H1 (cell line): ENCODE measurements around the gene SELENOO. TPM values are rescaled to one million over a fixed set of nuclear protein-coding genes. Genes with fewer than 3 reads are reported as not detected.

Source experiments
- CTCF ChIA-PET: fragments of 300-600 bp; sonication (Branson Sonifier 250); formaldehyde crosslinking; loops from one replicate; lab custom pipeline; 2021; ENCODE audit not compliant: partially characterized antibody; lab: Charles Lee
- POLR2A ChIA-PET: fragments of 300-600 bp; sonication (Branson Sonifier 250); formaldehyde crosslinking; loops from one replicate; lab custom pipeline; 2021; ENCODE audit warnings: inconsistent platforms; ENCODE audit not compliant: partially characterized antibody; lab: Charles Lee
- DNase-seq, 2 experiments: peaks; one replicate each; pipeline versions ENCODE4 v3.0.0 to v3.0.0-alpha.2; 2010 to 2022; ENCODE audit warnings: low spot score in 2 of 2, low read depth in 1 of 2, mixed read lengths in 1 of 2
- FAIRE-seq: peaks from 2 replicates; lab custom pipeline; 2011; peaks lifted over from hg19 to GRCh38; lab: Jason Lieb, UNC
- H2AFZ ChIP-seq: 2 replicates; pipeline ENCODE4 v1.8.1; 2012; ENCODE audit warnings: low read length, inconsistent platforms
- H2AK5ac ChIP-seq: 2 replicates; pipeline ENCODE4 v1.6.1; 2013; ENCODE audit warnings: low read depth, low read length
- H2BK120ac ChIP-seq: replicated peaks from 2 replicates; pipeline ENCODE3; 2013; ENCODE audit warnings: low read depth, low read length, inconsistent platforms
- H2BK12ac ChIP-seq: 2 replicates; pipeline ENCODE4 v1.6.1; 2013; ENCODE audit warnings: low read depth, low read length
- H2BK15ac ChIP-seq: 2 replicates; pipeline ENCODE4 v1.6.1; 2013; ENCODE audit warnings: low read length
- H2BK20ac ChIP-seq: 2 replicates; pipeline ENCODE4 v1.6.1; 2013; ENCODE audit warnings: low read length
- H2BK5ac ChIP-seq: 2 replicates; pipeline ENCODE4 v1.6.1; 2013; ENCODE audit warnings: low read depth, low read length
- H3K14ac ChIP-seq: 2 replicates; pipeline ENCODE4 v1.6.1; 2013; ENCODE audit warnings: inconsistent platforms; ENCODE audit not compliant: insufficient read length
- H3K18ac ChIP-seq: 2 replicates; pipeline ENCODE4 v1.6.1; 2013; ENCODE audit warnings: low read length; ENCODE audit errors: extremely low read depth
- H3K23ac ChIP-seq: 2 replicates; pipeline ENCODE4 v1.6.1; 2013; ENCODE audit warnings: inconsistent platforms; ENCODE audit not compliant: insufficient read length
- H3K23me2 ChIP-seq: 2 replicates; pipeline ENCODE4 v1.6.1; 2013; ENCODE audit warnings: low read depth, low read length
- H3K27ac ChIP-seq: 2 replicates; pipeline ENCODE4 v1.6.1; 2011; ENCODE audit warnings: low read depth, low read length, inconsistent platforms
- H3K27me3 ChIP-seq, 4 experiments: replicated peaks in 1 of 4; 1 replicate in 1 of 4; 2 replicates in 3 of 4; pipeline versions ENCODE4 v1.6.1 to v1.8.1; 2011 to 2013; ENCODE audit warnings: low read length in 3 of 4, mild to moderate bottlenecking in 3 of 4, inconsistent platforms in 2 of 4, mixed read lengths in 2 of 4, moderate library complexity in 1 of 4; ENCODE audit not compliant: control insufficient read depth in 3 of 4, insufficient read depth in 3 of 4; ENCODE audit errors: extremely low read depth in 1 of 4
- H3K36me3 ChIP-seq, 4 experiments: 2 replicates each; pipeline versions ENCODE4 v1.6.1 to v1.8.1; 2011 to 2013; ENCODE audit warnings: mild to moderate bottlenecking in 4 of 4, low read length in 3 of 4, moderate library complexity in 2 of 4, control low read depth in 1 of 4, inconsistent platforms in 1 of 4; ENCODE audit not compliant: insufficient read depth in 4 of 4, control insufficient read depth in 2 of 4
- H3K4ac ChIP-seq: replicated peaks from 2 replicates; pipeline ENCODE3; 2013; ENCODE audit warnings: low read length, low read depth, mixed read lengths, inconsistent platforms; ENCODE audit not compliant: insufficient read length
- H3K4me1 ChIP-seq, 4 experiments: replicated peaks in 1 of 4; 1 replicate in 1 of 4; 2 replicates in 3 of 4; pipeline versions ENCODE4 v1.6.1 to v1.8.1; 2011 to 2013; ENCODE audit warnings: low read length in 3 of 4, inconsistent platforms in 2 of 4, mixed read lengths in 1 of 4; ENCODE audit not compliant: insufficient read depth in 4 of 4, control insufficient read depth in 3 of 4
- H3K4me2 ChIP-seq, 2 experiments: 2 replicates each; pipeline versions ENCODE4 v1.6.1 to v1.8.1; 2011 to 2013; ENCODE audit warnings: low read depth in 2 of 2, low read length in 2 of 2, control low read depth in 1 of 2, inconsistent platforms in 1 of 2, mild to moderate bottlenecking in 1 of 2; ENCODE audit not compliant: insufficient read depth in 1 of 2
- H3K4me3 ChIP-seq, 4 experiments: fragments of 200-600, 300-600 bp in 1 of 4; sonication (generic), shearing (Covaris generic), sonication (Bioruptor Twin) in 1 of 4; 2 replicates each; pipeline versions ENCODE4 v1.5.1 to v1.8.1; 2011 to 2016; ENCODE audit warnings: low read length in 4 of 4, low read depth in 3 of 4, control low read depth in 2 of 4, inconsistent platforms in 2 of 4, mild to moderate bottlenecking in 2 of 4, mixed read lengths in 1 of 4, moderate library complexity in 1 of 4; ENCODE audit not compliant: insufficient read depth in 2 of 4; ENCODE audit errors: extremely low read depth in 1 of 4
- H3K56ac ChIP-seq: replicated peaks from 2 replicates; pipeline ENCODE3; 2013; ENCODE audit warnings: low read depth, mild to moderate bottlenecking, mixed read lengths, low read length, inconsistent platforms; ENCODE audit not compliant: insufficient read length
- H3K79me1 ChIP-seq: 2 replicates; pipeline ENCODE4 v1.6.1; 2013; ENCODE audit warnings: low read depth, low read length, control low read depth
- H3K79me2 ChIP-seq, 2 experiments: 2 replicates each; pipeline versions ENCODE4 v1.6.1 to v1.8.1; 2012 to 2013; ENCODE audit warnings: low read length in 2 of 2, mild to moderate bottlenecking in 2 of 2, inconsistent platforms in 1 of 2; ENCODE audit not compliant: insufficient read depth in 2 of 2, control insufficient read depth in 1 of 2
- H3K9ac ChIP-seq, 4 experiments: replicated peaks in 1 of 4; 1 replicate in 1 of 4; 2 replicates in 3 of 4; pipeline versions ENCODE4 v1.6.1 to v1.8.1; 2011 to 2013; ENCODE audit warnings: low read depth in 3 of 4, low read length in 3 of 4, control low read depth in 2 of 4, mild to moderate bottlenecking in 2 of 4, moderate library complexity in 2 of 4, inconsistent platforms in 1 of 4; ENCODE audit errors: extremely low read depth in 1 of 4
- H3K9me3 ChIP-seq, 2 experiments: 2 replicates each; pipeline versions ENCODE4 v1.6.1 to v1.8.1; 2012 to 2013; ENCODE audit warnings: mild to moderate bottlenecking in 2 of 2, moderate library complexity in 2 of 2, control low read depth in 1 of 2, inconsistent platforms in 1 of 2, low read depth in 1 of 2, low read length in 1 of 2, mixed read lengths in 1 of 2; ENCODE audit not compliant: insufficient read depth in 2 of 2
- H4K20me1 ChIP-seq, 2 experiments: replicated peaks in 1 of 2; 2 replicates each; pipeline versions ENCODE3 to v1.8.1; 2011 to 2013; ENCODE audit warnings: inconsistent platforms in 2 of 2, low read length in 2 of 2, mild to moderate bottlenecking in 1 of 2; ENCODE audit not compliant: insufficient read depth in 2 of 2, control insufficient read depth in 1 of 2
- H4K5ac ChIP-seq: 2 replicates; pipeline ENCODE4 v1.6.1; 2013; ENCODE audit warnings: low read length, low read depth, mixed read lengths, inconsistent platforms; ENCODE audit not compliant: insufficient read length
- H4K8ac ChIP-seq: 2 replicates; pipeline ENCODE4 v1.8.0; 2013; ENCODE audit warnings: mild to moderate bottlenecking, moderate library complexity, low read length, inconsistent platforms; ENCODE audit not compliant: insufficient read depth; ENCODE audit errors: extremely low read depth
- H4K91ac ChIP-seq: replicated peaks from 2 replicates; pipeline ENCODE3; 2013; ENCODE audit warnings: low read length, mixed read lengths, inconsistent platforms; ENCODE audit not compliant: insufficient read length
- WGBS, 2 experiments: shearing (Covaris generic) in 1 of 2; methylation state at CpG; one replicate each; pipeline versions ENCODE4 v1.1.6 to v1.1.7; 2013 to 2015; ENCODE audit warnings: low lambda C conversion rate in 2 of 2, mixed read lengths in 2 of 2, inconsistent platforms in 1 of 2, low coverage in 1 of 2, missing lambda C conversion rate in 1 of 2; ENCODE audit not compliant: insufficient replicate concordance in 2 of 2, insufficient coverage in 1 of 2, insufficient read length in 1 of 2; ENCODE audit errors: extremely low coverage in 1 of 2, missing lambda C conversion rate in 1 of 2; 5-methylcytosine and 5-hydroxymethylcytosine counted together
- polyA plus RNA-seq, 7 experiments: library from polyadenylated mRNA; depleted of rRNA in 3 of 7; stranded (reverse) in 5 of 7; unstranded in 2 of 7; fragments of >200 nt in 5 of 7; fragments of 200-250 nt in 2 of 7; gene quantifications; 1 replicate in 5 of 7; 2 replicates in 1 of 7; 4 replicates in 1 of 7; pipeline versions ENCODE4 v1.2.1 to v1.2.3, GENCODE V29; 2011 to 2013; ENCODE audit warnings: missing spikeins in 2 of 7, mixed read lengths in 2 of 7
- total RNA-seq: library from RNA; stranded (reverse); fragmentation: NEBNext Ultra II Directional; extraction: Animal tissue kit (Norgen Biotek cat#: 25700); gene quantifications from 2 replicates; pipeline ENCODE4 v1.2.1, GENCODE V29; 2021
- TF ChIP-seq, protein P1 (sequence below): IDR thresholded peaks from 2 replicates; pipeline ENCODE4 v1.6.1; 2011; ENCODE audit warnings: low read depth, mild to moderate bottlenecking, low read length; ENCODE audit not compliant: insufficient read depth
- TF ChIP-seq, protein P2 (sequence below): IDR thresholded peaks from 2 replicates; pipeline ENCODE4 v1.6.1; 2011; ENCODE audit warnings: low read length, improper control_type of control experiment

Gene SELENOO
- total and polyA plus RNA-seq, 2 of the 8 experiments (the other 6 are each of a cell fraction or from before 2014, with no cell fraction given), result 18.6 to 25.1 TPM

DNA sequence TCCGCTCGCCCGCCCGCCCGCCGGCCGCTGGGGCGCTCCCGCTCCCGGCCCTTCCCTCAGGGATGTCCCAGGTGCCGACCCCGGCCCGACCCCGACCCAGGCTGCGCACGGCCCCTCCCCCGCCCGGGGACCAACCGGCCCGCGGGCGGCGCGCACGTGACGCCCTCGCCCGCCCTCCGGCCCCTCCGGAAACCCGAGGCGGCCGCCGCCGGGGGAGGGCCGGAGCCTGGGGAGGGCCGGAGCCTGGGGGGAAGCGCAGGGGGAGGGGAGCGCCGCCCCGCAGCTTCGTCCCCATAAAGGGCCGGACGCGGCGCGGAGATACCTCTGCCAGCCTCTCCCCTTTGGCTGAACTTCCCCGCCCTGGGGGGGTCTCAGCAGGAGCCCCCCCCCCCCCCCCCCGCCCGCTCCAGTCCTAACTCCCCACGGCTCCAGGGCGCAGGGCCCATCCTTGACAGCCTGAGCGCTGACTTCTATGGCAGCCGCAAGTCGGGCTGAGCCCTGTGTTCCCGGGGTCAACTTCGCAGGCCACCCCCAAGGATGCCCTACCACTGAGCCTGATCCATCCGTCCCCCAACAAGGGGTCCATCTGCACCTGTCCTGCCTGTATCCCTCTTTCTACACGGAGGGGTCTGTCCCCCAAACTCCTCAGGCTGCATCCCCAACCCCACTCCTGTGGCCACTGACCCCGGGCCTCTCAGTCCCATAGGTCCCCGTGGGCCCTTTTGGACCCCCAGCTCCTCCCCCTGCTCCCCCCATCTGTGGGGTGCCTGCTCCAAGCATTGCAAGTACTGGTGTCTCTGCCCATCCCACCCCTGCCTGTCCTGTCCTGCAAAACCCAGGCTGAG, 61.0 kb downstream of the SELENOO start, which contains the start of gene MAPK12:
MAPK12 (minus strand) TSS at position 69 of the 845 bp plus-strand sequence. CDS start 174 bp downstream, outside the sequence.
- Histone ChIP-seq H2AFZ (no peak within 1 kb of the TSS; the same call in 1 of the 2 replicates), H3K4me2 (peak within 1 kb of the TSS; percentile 77 to 78), H2BK120ac (no peak within 1 kb of the TSS), H2BK15ac (0 out of 2 replicates have a peak within 1 kb of the TSS, but pooled peaks have one; percentile 61), H4K8ac (peak within 1 kb of the TSS; percentile 89; the same call in 1 of the 2 replicates), H3K79me2 (no peaks in the 10 kb centered on the region), H2BK20ac (peak within 1 kb of the TSS; percentile 72; the same call in 1 of the 2 replicates), H4K20me1 (peaks cover 5 to 10% of the 10 kb centered on the region in 2 experiments), H3K27me3 (peaks cover 1 to 27% (median 21%) of the 10 kb centered on the region in 4 experiments; a peak in 6 of 7 replicates), H3K23ac (no peak within 1 kb of the TSS), H3K9me3 (peaks cover 0 to 3% of the 10 kb centered on the region in 2 experiments; a peak in 1 of 4 replicates), H4K91ac (peak within 1 kb of the TSS; percentile 81), H3K18ac (peak within 1 kb of the TSS; percentile 32), H3K4me1 (peaks cover 0 to 20% (median 10%) of the 10 kb centered on the region in 4 experiments; a peak in 6 of 7 replicates), H3K14ac (no peak within 1 kb of the TSS), H3K23me2 (peaks cover 6% of the 10 kb centered on the region; the same call in 1 of the 2 replicates), H3K4me3 (peak within 1 kb of the TSS; percentile 35 to 73 (median 48)), H3K79me1 (no peaks in the 10 kb centered on the region), H3K27ac (no peak within 1 kb of the TSS), H3K56ac (no peak within 1 kb of the TSS)
- ChIA-PET POLR2A (interaction anchor here (0.6 to 2.3 kb wide), 4 partner anchors 10 to 59 kb away, joined by 3 to 5 read pairs (median 3); partner anchors contain the start of gene HDAC10), CTCF (interaction anchor here (0.5 to 4.7 kb wide), 10 partner anchors 10 to 134 kb away, joined by 3 to 26 read pairs (median 5); partner anchors contain the start of gene HDAC10)
- FAIRE-seq, result no peak
- TF ChIP-seq, protein P1, sequence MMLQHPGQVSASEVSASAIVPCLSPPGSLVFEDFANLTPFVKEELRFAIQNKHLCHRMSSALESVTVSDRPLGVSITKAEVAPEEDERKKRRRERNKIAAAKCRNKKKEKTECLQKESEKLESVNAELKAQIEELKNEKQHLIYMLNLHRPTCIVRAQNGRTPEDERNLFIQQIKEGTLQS, result no peak
- TF ChIP-seq, protein P2, sequence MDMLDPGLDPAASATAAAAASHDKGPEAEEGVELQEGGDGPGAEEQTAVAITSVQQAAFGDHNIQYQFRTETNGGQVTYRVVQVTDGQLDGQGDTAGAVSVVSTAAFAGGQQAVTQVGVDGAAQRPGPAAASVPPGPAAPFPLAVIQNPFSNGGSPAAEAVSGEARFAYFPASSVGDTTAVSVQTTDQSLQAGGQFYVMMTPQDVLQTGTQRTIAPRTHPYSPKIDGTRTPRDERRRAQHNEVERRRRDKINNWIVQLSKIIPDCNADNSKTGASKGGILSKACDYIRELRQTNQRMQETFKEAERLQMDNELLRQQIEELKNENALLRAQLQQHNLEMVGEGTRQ, result peak; percentile 40
- TF ChIP-seq, all 59 proteins: peak for 1
- WGBS, 2 experiments, result 29% methylated on average over 4 of the region's 61 CpGs; no CpG with 5 or more reads in 1 of the 2 experiments
- Histone ChIP-seq H3K4ac (peak within 1 kb of the TSS; percentile 53), H2AK5ac (no peak within 1 kb of the TSS), H2BK5ac (peak within 1 kb of the TSS; percentile 52; the same call in 1 of the 2 replicates), H4K5ac (no peak within 1 kb of the TSS), H3K9ac (peak within 1 kb of the TSS in 1 of 4 experiments; percentile 19; a peak in 3 of 7 replicates), H2BK12ac (peak within 1 kb of the TSS; percentile 80; the same call in 1 of the 2 replicates), H3K36me3 (no peaks in the 10 kb centered on the region)
- DNase-seq, result peak in 1 of 2 experiments; percentile 76
